Upper lobe of right lung (tissue), 1 donor: ENCODE data around the gene SHANK1. TPM values are rescaled to one million over a fixed set of nuclear protein-coding genes. Genes with fewer than 3 reads are reported as not detected.

Source experiments
- ATAC-seq: fragments of 200-7000 bp; cut with Tn5 transposase; one replicate; pipeline ENCODE4 v1.9.1; 2020; ENCODE audit warnings: mild to moderate bottlenecking, moderate library complexity
- DNase-seq: peaks from one replicate; pipeline ENCODE4 v3.0.0-alpha.2; 2020
- H3K27ac ChIP-seq: fragments of 200-600 bp; one replicate; pipeline ENCODE4 v1.8.0; 2022
- H3K27me3 ChIP-seq: fragments of 200-600 bp; one replicate; pipeline ENCODE4 v1.8.0; 2022; ENCODE audit warnings: mild to moderate bottlenecking
- H3K36me3 ChIP-seq: fragments of 200-600 bp; one replicate; pipeline ENCODE4 v1.8.0; 2022
- H3K4me1 ChIP-seq: fragments of 200-600 bp; one replicate; pipeline ENCODE4 v1.8.0; 2022
- H3K4me3 ChIP-seq: fragments of 200-600 bp; one replicate; pipeline ENCODE4 v1.8.0; 2022; ENCODE audit warnings: mild to moderate bottlenecking
- H3K9me3 ChIP-seq: fragments of 200-600 bp; one replicate; pipeline ENCODE4 v1.8.0; 2022
- CTCF ChIP-seq: fragments of 200-600 bp; IDR thresholded peaks from one replicate; pipeline ENCODE4 v1.8.0; 2022; ENCODE audit warnings: antibody characterized with exemption
- intact Hi-C: fragments of 100-400 bp; cut with DNase I; formaldehyde crosslinking; loops from one replicate; pipeline ENCODE4 v1.11.0; 2022
- total RNA-seq: library from RNA; stranded (reverse); fragmentation: NEBNext Ultra II Directional; extraction: Animal tissue kit (Norgen Biotek cat#: 25700); gene quantifications from one replicate; pipeline ENCODE4 v1.2.1, GENCODE V29; 2021
- donor health status: DM: no; HTN: yes; CAD: no; lungs with severe emphysema.

SHANK1 gene
- total RNA-seq, 1 donor from 2014 or later: 0.35 TPM

DNA sequence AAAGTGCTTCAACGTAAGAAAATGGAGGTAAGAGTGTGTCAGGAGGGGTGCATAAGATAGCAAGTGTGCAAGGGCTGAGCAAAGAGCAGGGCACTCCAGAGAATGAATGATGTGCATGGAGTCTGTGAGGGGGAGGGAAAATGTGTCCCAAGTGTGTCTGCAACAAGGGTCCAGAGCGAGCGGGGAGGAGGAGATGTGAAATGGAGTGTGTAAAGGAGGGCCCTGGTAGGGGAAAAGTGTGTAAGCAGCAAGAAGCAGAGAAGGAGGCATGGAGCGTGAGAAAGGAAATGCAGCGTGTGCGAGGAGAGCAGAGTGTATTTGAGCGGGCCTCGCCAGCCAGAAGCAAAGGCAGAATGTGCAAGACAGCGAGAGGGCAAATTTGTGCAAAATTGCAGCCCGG, 58.6 kb downstream of the SHANK1 start:
- no peak for TF ChIP-seq CTCF
- H3K4me1 ChIP-seq: peaks cover 4% of the 10 kb centered on the region
- peaks cover 45% of the 10 kb centered on the region for H3K27me3 ChIP-seq
- H3K36me3 ChIP-seq: no peaks in the 10 kb centered on the region
- no peaks in the 10 kb centered on the region for H3K9me3 ChIP-seq
- intact Hi-C loops: no loop called here
- H3K4me3 ChIP-seq: no peak overlapping the region
- DNase-seq (no peak), ATAC-seq (no peak)
- no peak overlapping the region for H3K27ac ChIP-seq

DNA sequence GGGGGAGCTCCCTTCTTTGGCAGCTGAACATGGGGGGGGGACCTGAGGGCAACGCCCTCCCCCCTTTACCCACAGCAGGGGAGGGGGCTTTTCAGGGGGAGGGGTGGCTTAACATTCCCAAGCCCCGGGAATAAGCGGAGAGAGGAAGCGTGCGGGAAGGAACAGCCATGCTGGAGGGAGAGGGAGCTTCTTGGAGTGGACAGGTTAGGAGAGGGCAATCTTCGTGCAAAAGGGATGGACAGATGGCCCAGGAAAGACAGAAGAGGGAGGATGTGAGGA, 59.6 kb downstream of the SHANK1 start:
- intact Hi-C loops: no loop called here
- no peak for TF ChIP-seq CTCF
- no peak for ATAC-seq

GRCh38 chr19:50659318-50660087, 60.1 kb downstream of the SHANK1 start:
- no peak for ATAC-seq
- intact Hi-C loops: no loop called here
- peaks cover 40% of the 10 kb centered on the region for H3K27me3 ChIP-seq

More for the DNA sequence above, 59.6 kb downstream of the SHANK1 start:
- DNase-seq: no peak
- H3K4me3 ChIP-seq: no peak overlapping the region
- H3K36me3 ChIP-seq: no peaks in the 10 kb centered on the region
- H3K27me3 ChIP-seq: peaks cover 41% of the 10 kb centered on the region
- H3K9me3 ChIP-seq: no peaks in the 10 kb centered on the region
- no peak overlapping the region for H3K27ac ChIP-seq
- peaks cover 4% of the 10 kb centered on the region for H3K4me1 ChIP-seq

DNA sequence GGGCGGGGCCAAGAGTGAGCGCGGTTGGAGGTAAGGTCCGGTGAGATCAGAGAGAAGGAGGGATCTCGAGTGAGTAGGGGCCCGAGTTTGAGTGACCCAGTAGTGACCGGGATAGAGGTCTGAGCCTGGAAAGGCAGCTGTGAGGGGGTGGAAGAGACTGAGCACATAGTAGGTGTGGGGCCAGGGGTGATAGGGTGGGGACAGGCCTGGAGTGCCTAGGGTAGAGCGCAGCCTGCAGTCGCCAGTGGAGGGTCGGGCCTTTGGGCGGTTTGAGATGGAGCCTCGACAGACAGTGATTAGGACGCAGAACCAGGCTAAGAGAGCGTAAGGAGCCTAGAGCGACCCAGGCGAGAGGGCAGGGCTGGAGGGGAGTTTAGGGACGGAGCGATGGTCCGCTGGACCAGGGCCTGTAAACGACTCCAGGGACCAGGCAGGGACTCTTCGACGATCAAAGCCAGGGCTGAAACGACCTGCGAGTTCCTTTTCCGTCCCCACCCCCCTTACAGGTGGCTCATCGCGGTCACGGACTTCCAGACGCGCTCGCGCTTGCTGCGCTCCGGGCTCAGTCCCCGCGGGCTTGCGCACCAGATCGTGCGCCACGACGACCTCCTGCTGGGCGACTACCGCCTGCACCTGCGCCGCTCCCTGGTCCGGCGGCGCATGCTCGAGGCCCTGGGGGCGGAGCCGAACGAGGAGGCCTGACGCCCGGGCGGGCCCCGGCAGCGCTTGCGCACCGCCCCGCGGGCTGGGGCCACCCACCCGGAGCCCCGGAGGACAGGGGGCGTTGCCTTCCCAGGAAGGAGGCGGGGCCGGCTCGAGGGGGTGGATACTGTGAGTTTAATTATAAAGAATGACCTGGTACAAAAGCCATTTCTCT, 60.9 kb downstream of the SHANK1 start:
- ATAC-seq: peak; percentile 86
- intact Hi-C loops: no loop called here
- H3K36me3 ChIP-seq: no peaks in the 10 kb centered on the region
- peaks cover 37% of the 10 kb centered on the region for H3K27me3 ChIP-seq
- peak; percentile 93 for DNase-seq
- peak overlapping the region; percentile 72 for H3K27ac ChIP-seq
- peaks cover 4% of the 10 kb centered on the region for H3K4me1 ChIP-seq
- peak overlapping the region; percentile 48 for H3K4me3 ChIP-seq
- H3K9me3 ChIP-seq: no peaks in the 10 kb centered on the region
- no peak for TF ChIP-seq CTCF

More at GRCh38 chr19:50659318-50660087, 60.1 kb downstream of the SHANK1 start:
- H3K4me3 ChIP-seq: peak overlapping the region; percentile 48
- no peak for TF ChIP-seq CTCF
- DNase-seq: no peak
- H3K36me3 ChIP-seq: no peaks in the 10 kb centered on the region
- H3K27ac ChIP-seq: no peak overlapping the region
- peaks cover 4% of the 10 kb centered on the region for H3K4me1 ChIP-seq
- H3K9me3 ChIP-seq: no peaks in the 10 kb centered on the region

DNA sequence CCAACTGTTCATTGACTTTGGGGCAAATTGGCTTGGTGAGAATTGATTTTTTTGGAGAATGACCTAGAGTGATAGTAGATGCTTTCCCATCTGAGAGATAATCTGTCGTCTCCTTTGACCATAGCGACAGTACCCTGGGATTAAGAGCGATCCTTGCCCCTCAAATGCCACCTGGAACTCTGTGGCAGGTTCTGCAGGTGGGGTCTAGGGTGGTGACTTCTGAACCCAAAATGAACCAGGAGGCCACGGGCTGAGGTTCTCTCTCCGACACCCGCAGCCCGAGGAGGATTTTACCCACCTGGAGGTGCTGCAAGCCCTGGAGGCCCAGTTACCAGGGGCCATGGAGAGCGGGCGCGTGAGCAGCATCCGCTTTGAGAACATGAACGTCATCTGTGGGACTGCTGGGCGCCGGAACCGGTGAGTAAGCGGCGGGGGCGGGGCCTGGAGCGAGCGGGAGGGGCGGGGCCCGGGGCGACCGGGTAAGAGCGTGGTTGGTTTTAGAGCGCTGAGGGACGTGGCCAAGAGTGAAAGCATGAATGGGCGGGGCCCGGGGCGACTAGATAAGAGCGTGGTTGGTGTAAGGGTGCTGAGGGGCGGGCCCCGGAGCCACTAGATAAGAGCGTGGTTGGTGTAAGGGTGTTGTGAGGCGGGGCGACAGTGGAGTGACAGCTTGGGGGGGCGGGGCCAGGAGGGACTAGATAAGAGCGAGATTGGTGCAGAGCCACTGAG, 61.7 kb downstream of the SHANK1 start:
- Histone ChIP-seq H3K36me3 (no peaks in the 10 kb centered on the region), H3K27ac (peak overlapping the region; percentile 42), H3K4me1 (peaks cover 4% of the 10 kb centered on the region), H3K9me3 (no peaks in the 10 kb centered on the region), H3K27me3 (peaks cover 37% of the 10 kb centered on the region), H3K4me3 (peak overlapping the region; percentile 48)
- ATAC-seq (peak; percentile 91), DNase-seq (peak; percentile 97)
- no peak for TF ChIP-seq CTCF
- intact Hi-C loops: no loop called here
